Caco-2 (cell line): ENCODE data around the gene TPCN1. TPM values are rescaled to one million over a fixed set of nuclear protein-coding genes. Genes with fewer than 3 reads are reported as not detected.

Source experiments
- BruUV-seq: library from RNA; stranded (reverse); fragments of 400-500 nt; replicated peaks from 2 replicates; lab custom pipeline; 2021; lab: Mats Ljungman, UMichigan
- CTCF ChIA-PET: fragments of 300-600 bp; sonication (Branson Sonifier 250); formaldehyde crosslinking; loops from one replicate; lab custom pipeline; 2022; ENCODE audit warnings: antibody characterized with exemption; lab: Charles Lee
- POLR2A ChIA-PET: fragments of 300-600 bp; sonication (Branson Sonifier 250); formaldehyde crosslinking; loops from one replicate; lab custom pipeline; 2022; ENCODE audit warnings: antibody characterized with exemption; lab: Charles Lee
- DNase-seq, 2 experiments: peaks; one replicate each; pipeline versions ENCODE4 v3.0.0 to v3.0.0-alpha.2; 2020 to 2022
- H3K27me3 ChIP-seq: replicated peaks from 2 replicates; pipeline ENCODE4 v1.6.0; 2011; ENCODE audit warnings: low read length; ENCODE audit not compliant: control insufficient read depth, insufficient read depth
- H3K36me3 ChIP-seq: 2 replicates; pipeline ENCODE4 v1.5.1; 2011; ENCODE audit warnings: low read length; ENCODE audit not compliant: control insufficient read depth, insufficient read depth
- H3K4me1 ChIP-seq: fragments of 250-450 bp; sonication (Bioruptor Pico); 2 replicates; pipeline ENCODE4 v1.5.1; 2020; ENCODE audit warnings: mild to moderate bottlenecking
- H3K4me3 ChIP-seq: 2 replicates; pipeline ENCODE4 v1.5.1; 2011; ENCODE audit warnings: low read depth, mild to moderate bottlenecking, control low read depth, low read length
- H3K9me3 ChIP-seq: fragments of 250-450 bp; sonication (Bioruptor Pico); 2 replicates; pipeline ENCODE4 v1.5.1; 2020; ENCODE audit warnings: mild to moderate bottlenecking, moderate library complexity
- H3K27ac Mint-ChIP-seq: one replicate; pipeline ENCODE4 v1.8.0; 2022; ENCODE audit warnings: mixed read lengths; ENCODE audit not compliant: unreplicated experiment
- H3K27me3 Mint-ChIP-seq: one replicate; pipeline ENCODE4 v1.8.0; 2022; ENCODE audit warnings: mixed read lengths; ENCODE audit not compliant: insufficient read depth, unreplicated experiment
- H3K36me3 Mint-ChIP-seq: one replicate; pipeline ENCODE4 v1.8.0; 2022; ENCODE audit warnings: mild to moderate bottlenecking, mixed read lengths; ENCODE audit not compliant: insufficient read depth, unreplicated experiment
- H3K4me1 Mint-ChIP-seq: one replicate; pipeline ENCODE4 v1.8.0; 2022; ENCODE audit warnings: low read depth, mixed read lengths; ENCODE audit not compliant: unreplicated experiment
- H3K4me3 Mint-ChIP-seq: one replicate; pipeline ENCODE4 v1.8.0; 2022; ENCODE audit warnings: mild to moderate bottlenecking, moderate library complexity, mixed read lengths; ENCODE audit not compliant: unreplicated experiment
- H3K9me3 Mint-ChIP-seq: one replicate; pipeline ENCODE4 v1.8.0; 2022; ENCODE audit warnings: mixed read lengths; ENCODE audit not compliant: unreplicated experiment
- CTCF ChIP-seq, 2 experiments: fragments of 200-600 bp in 1 of 2; IDR thresholded peaks; 1 replicate in 1 of 2; 2 replicates in 1 of 2; pipeline versions ENCODE4 v1.5.1 to v1.8.0; 2011 to 2022; ENCODE audit warnings: antibody characterized with exemption in 1 of 2, control low read depth in 1 of 2, inconsistent platforms in 1 of 2, low read depth in 1 of 2, low read length in 1 of 2, mild to moderate bottlenecking in 1 of 2, moderate library complexity in 1 of 2; ENCODE audit not compliant: insufficient read depth in 1 of 2, severe bottlenecking in 1 of 2, unreplicated experiment in 1 of 2
- intact Hi-C: fragments of 100-400 bp; cut with micrococcal nuclease; formaldehyde crosslinking; loops from one replicate; pipeline ENCODE4 v1.10.0; 2022; ENCODE audit not compliant: unreplicated experiment
- total RNA-seq: library from RNA; stranded (reverse); gene quantifications from 2 replicates; pipeline ENCODE4 v1.2.3, GENCODE V29; 2022

TPCN1 gene
- total RNA-seq, 1 experiment from 2014 or later: 54.4 TPM

GRCh38 chr12:113287899-113288282 lies 66.6 kb downstream of the TPCN1 start:
- H3K27ac Mint-ChIP-seq: no peak overlapping the region
- no peak for TF ChIP-seq CTCF (IDR thresholded peaks at IDR 0.05; ENCODE audit: insufficient read depth in 1 of 2, low read depth in 1 of 2, low read length in 1 of 2, severe bottlenecking in 1 of 2, unreplicated experiment in 1 of 2)
- no TSS peak for BruUV-seq
- no peaks in the 10 kb centered on the region for H3K9me3 ChIP-seq
- peaks cover under 1% of the 10 kb centered on the region for H3K36me3 ChIP-seq
- ChIA-PET CTCF (no interaction called here), POLR2A (no interaction called here)
- H3K36me3 Mint-ChIP-seq: peaks cover 31% of the 10 kb centered on the region
- DNase-seq: no peak
- H3K27me3 ChIP-seq: no peaks in the 10 kb centered on the region
- no peak overlapping the region for H3K4me3 Mint-ChIP-seq
- H3K9me3 Mint-ChIP-seq: no peaks in the 10 kb centered on the region
- intact Hi-C loops: no loop called here
- no peaks in the 10 kb centered on the region for H3K4me1 Mint-ChIP-seq
- no peaks in the 10 kb centered on the region for H3K4me1 ChIP-seq
- H3K27me3 Mint-ChIP-seq: no peaks in the 10 kb centered on the region
- H3K4me3 ChIP-seq: no peak overlapping the region

- POLR2A ChIA-PET: no interaction called here
- no peak overlapping the region for H3K27ac Mint-ChIP-seq
Measured at GRCh38 chr12:113289361-113289760, 68.1 kb downstream of the TPCN1 start.

GRCh38 chr12:113290506-113290905 lies 69.2 kb downstream of the TPCN1 start:
- BruUV-seq: no TSS peak
- no peaks in the 10 kb centered on the region for H3K27me3 ChIP-seq
- Mint-ChIP-seq H3K36me3 (peaks cover 21% of the 10 kb centered on the region), H3K4me3 (no peak overlapping the region), H3K4me1 (no peaks in the 10 kb centered on the region), H3K27ac (no peak overlapping the region), H3K27me3 (no peaks in the 10 kb centered on the region), H3K9me3 (no peaks in the 10 kb centered on the region)
- H3K4me3 ChIP-seq: no peak overlapping the region
- ChIA-PET CTCF (no interaction called here), POLR2A (no interaction called here)
- H3K36me3 ChIP-seq: peaks cover 3% of the 10 kb centered on the region
- intact Hi-C loops: no loop called here
- no peaks in the 10 kb centered on the region for H3K9me3 ChIP-seq
- no peak for TF ChIP-seq CTCF (IDR thresholded peaks at IDR 0.05; ENCODE audit: insufficient read depth in 1 of 2, low read depth in 1 of 2, low read length in 1 of 2, severe bottlenecking in 1 of 2, unreplicated experiment in 1 of 2)
- no peak for DNase-seq
- no peaks in the 10 kb centered on the region for H3K4me1 ChIP-seq

More at GRCh38 chr12:113289361-113289760, 68.1 kb downstream of the TPCN1 start:
- no peaks in the 10 kb centered on the region for H3K9me3 ChIP-seq
- H3K27me3 Mint-ChIP-seq: no peaks in the 10 kb centered on the region
- TF ChIP-seq CTCF (IDR thresholded peaks at IDR 0.05; ENCODE audit: insufficient read depth in 1 of 2, low read depth in 1 of 2, low read length in 1 of 2, severe bottlenecking in 1 of 2, unreplicated experiment in 1 of 2): no peak
- peaks cover 31% of the 10 kb centered on the region for H3K36me3 Mint-ChIP-seq
- no TSS peak for BruUV-seq
- no peak for DNase-seq
- no peaks in the 10 kb centered on the region for H3K4me1 Mint-ChIP-seq
- H3K9me3 Mint-ChIP-seq: no peaks in the 10 kb centered on the region
- H3K27me3 ChIP-seq: no peaks in the 10 kb centered on the region
- H3K4me3 ChIP-seq: no peak overlapping the region
- H3K4me1 ChIP-seq: no peaks in the 10 kb centered on the region
- CTCF ChIA-PET: no interaction called here
- intact Hi-C loops: no loop called here
- H3K4me3 Mint-ChIP-seq: no peak overlapping the region
- peaks cover 2% of the 10 kb centered on the region for H3K36me3 ChIP-seq
